Posterior cingulate gyrus (tissue), 11 donors: ENCODE measurements around the gene EFHC2.
"Not testable (repeated sequence)": the region's sequence is repeated elsewhere in the genome, so short reads cannot be mapped to it uniquely, and the experiment has no call there.

Experiments
- DNase-seq, 10 donors: peaks; one replicate each; pipeline versions ENCODE4 v3.0.0 to v3.0.0-alpha.2; 2020 to 2021; ENCODE audit warnings: mixed read lengths in 3 of 10
- intact Hi-C: fragments of 100-400 bp; cut with DNase I; formaldehyde crosslinking; loops from one replicate; pipeline ENCODE4 v1.15.1; 2023

Gene EFHC2

GRCh38 chrX:44235534-44235933 is 107.9 kb downstream of the EFHC2 start:
- no peak for DNase-seq
- intact Hi-C loops, result no loop called here

DNA sequence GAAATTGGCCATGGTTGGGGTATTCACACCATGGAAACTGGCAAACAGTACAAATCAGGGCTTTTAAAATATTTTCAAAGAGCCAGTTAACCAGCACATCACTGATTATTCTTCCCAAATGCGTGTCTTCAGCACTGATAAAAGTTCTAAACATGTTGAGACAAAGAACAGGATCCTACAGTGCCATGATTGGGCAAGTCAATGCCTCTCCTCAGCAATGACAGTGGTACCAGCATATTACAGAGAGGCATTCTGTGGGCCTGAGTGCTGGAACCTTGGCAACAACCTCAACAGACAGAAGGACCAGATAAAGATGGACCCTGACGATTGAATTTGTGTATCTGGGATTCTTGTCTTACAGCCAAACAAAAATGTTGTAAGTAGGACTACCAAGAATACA is 108.9 kb downstream of the EFHC2 start:
- intact Hi-C loops, result no loop called here
- no peak for DNase-seq

DNA sequence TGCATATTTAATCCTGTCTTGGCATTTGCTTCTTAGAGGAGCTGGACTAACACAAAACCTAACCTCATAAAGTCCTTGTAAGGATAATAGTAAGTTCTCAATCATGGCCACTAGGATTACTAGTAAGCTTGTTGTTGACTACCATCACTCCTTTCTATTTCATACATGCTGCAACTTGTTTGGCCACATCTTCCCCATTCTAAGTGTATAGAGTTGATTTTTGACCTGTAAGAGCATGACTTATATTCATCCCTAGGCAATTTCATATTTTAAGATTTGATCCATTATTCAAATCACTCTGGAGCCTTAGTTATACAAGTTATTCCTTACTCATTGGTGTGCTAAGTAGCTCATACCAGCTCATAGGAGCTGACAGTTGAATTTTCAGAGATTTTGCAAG is 109.4 kb downstream of the EFHC2 start:
- no peak for DNase-seq
- intact Hi-C loops, result no loop called here

DNA sequence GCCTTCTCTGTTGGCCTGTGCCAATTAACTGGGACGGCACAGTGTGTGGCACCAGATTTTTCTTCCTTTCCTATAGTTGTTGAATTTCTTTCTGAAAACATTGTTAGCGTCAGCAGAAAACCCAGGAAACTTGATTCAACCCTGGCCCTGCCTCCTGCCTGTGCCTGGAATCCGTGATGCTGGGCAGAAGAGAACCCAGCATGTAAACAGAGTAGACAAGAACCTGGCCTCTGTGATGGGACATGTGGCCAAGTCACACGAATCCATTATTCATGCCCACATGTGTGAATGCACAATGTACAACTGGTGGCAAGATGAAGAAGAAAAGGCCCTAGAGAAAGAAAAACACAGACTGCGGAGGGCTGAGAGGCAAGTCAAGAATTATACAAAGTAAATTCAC is 111.4 kb downstream of the EFHC2 start:
- intact Hi-C loops, result no loop called here
- DNase-seq, result no peak

- intact Hi-C loops, result no loop called here
- DNase-seq, result peak in 1 of 10 donors; percentile 26
Measured at GRCh38 chrX:44228621-44229020, 114.9 kb downstream of the EFHC2 start.

DNA sequence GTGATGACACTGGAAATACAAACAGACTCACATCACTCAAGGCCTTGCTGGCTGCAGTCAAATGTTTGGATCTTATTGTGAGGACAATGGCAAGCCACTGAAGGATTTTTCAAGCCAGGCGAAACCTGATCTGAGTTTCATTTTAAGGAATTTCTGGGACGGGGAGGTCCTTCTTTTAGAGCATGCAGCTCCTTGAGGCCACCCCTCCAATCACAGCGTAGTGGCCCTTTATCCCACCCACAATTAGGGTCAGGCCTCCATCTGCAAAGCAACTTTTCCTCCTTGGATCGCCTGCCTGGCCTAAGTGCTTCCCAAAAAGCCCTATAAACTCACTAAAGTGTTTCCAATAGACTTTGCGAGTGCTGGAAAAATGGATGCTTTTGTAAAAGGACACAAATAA is 115.5 kb downstream of the EFHC2 start:
- DNase-seq, result no peak
- intact Hi-C loops, result no loop called here

GRCh38 chrX:44225667-44226066 is 117.8 kb downstream of the EFHC2 start:
- no peak for DNase-seq
- intact Hi-C loops, result no loop called here

DNA sequence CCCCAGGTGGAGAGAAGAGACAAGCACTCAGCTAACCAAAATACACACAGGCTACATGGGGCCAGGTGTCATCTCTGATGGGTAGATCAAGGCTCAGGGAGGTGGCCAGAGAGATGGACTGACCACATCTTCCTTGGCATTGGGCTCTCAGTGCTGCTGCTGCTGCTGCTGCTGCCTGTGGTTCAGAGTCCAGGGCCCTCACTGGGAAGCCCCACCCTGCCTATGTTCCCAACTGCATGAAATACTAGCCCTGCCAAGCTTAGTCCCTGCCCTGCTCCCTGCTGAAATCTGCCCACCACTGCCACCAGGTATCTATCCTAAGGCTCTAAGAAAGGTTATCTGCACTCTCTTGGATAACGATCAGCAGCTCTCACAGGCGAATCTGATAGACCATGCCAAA is 118.7 kb downstream of the EFHC2 start:
- intact Hi-C loops, result no loop called here
- no peak for DNase-seq

GRCh38 chrX:44223150-44223549 is 120.3 kb downstream of the EFHC2 start:
- intact Hi-C loops, result no loop called here
- DNase-seq, result no peak

GRCh38 chrX:44218465-44218864 is 125.0 kb downstream of the EFHC2 start:
- DNase-seq, result no peak
- intact Hi-C loops, result no loop called here

- intact Hi-C loops, result no loop called here
- DNase-seq, result no peak
Measured at GRCh38 chrX:44216171-44216570, 127.3 kb downstream of the EFHC2 start.

GRCh38 chrX:44203791-44204190 is 139.7 kb downstream of the EFHC2 start:
- intact Hi-C loops, result no loop called here
- no peak for DNase-seq

- intact Hi-C loops, result no loop called here
- DNase-seq, result no peak
Measured at GRCh38 chrX:44202596-44202995, 140.9 kb downstream of the EFHC2 start.

DNA sequence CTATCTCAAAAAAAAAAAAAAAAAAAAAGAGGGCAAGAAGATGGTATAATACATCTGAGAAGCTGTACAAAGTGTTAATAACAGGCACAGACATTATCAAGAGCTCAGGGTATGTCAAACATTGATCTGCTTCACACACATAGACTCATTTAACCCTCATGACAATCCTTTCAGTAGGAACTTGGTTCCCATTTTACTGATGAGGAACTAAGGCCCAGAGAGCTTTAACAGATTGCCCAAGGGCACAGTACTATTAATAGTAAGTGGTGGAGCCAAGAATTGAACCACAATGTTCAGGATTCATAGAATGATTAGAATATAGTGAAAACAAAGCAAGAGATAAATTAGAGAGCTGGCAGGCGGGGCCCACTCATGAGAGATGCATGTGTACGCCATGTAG is 154.4 kb downstream of the EFHC2 start:
- no peak for DNase-seq
- intact Hi-C loops, result no loop called here

DNA sequence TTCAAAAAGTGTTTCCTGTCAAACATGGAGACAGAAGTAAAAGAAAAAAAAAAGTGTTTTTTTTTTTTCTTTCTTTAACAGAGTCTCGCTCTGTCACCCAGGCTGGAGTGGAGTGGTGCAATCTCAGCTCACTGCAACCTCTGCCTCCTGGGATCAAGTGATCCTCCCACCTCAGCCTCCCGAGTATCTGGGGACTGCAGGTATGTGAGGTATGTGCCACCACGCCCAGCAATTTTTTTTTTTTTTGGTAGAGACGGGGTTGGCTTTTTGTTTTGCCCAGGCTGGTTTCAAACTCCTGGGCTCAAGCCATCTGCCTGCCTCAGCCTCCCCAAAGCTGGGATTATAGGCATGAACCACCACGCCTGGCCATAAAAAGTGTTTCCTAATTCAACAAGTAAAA is 155.6 kb downstream of the EFHC2 start:
- intact Hi-C loops, DNase-seq: not testable (repeated sequence)

DNA sequence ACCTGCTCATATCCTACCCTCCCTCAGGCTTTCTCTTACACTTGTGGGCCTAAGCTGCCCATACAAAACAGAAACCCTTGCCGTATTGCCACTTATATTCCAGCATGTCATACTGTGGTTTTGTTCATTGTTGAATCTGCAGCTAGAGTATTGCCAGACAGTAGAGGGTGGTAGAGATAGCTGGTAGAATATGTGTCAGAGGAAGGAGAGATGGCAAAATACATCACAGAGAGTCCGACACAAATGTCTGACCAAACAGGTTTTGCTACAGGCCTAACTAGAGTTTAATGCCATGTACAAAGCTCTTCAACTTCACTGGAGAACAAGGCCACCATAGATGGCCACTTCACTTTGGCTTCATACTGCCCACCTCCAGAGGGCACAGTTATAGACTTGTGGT is 160.1 kb downstream of the EFHC2 start:
- intact Hi-C loops, result no loop called here
- no peak for DNase-seq

DNA sequence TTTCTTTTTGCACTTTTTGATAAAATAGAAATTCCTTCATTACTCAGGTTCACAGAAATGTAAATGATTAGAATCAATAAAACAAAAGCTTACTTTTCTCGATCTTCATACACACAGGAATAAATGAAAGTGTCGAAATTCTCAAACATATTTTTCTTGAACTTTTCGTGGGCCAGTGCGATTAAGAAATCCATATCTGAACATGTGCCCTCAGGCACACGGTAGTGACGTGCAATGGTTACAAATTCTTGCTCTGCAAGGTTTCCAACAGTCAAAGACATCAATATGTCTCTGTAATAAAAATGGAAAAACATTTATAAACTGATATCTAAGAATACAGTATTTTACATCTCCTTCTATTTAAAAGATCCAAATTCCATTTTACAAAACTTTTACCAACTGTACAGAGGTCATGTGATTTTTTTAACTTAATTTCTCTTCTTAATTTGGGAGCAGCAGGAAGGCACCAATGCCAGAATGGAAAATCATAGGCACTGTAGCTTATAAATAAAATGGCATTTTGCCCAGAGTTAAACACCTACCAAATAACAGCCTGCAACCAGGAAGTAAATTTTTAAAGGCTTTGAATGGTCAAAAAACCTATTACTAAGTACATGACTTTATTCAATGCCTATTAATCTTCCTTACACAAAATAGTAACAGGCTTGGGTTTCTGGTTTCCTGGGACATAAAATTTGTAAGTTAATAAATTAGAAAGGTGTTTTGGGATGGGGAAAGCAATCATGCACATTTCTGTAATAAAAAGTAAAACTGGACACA is 165.0 kb downstream of the EFHC2 start:
- intact Hi-C loops, result no loop called here
- DNase-seq, result no peak

DNA sequence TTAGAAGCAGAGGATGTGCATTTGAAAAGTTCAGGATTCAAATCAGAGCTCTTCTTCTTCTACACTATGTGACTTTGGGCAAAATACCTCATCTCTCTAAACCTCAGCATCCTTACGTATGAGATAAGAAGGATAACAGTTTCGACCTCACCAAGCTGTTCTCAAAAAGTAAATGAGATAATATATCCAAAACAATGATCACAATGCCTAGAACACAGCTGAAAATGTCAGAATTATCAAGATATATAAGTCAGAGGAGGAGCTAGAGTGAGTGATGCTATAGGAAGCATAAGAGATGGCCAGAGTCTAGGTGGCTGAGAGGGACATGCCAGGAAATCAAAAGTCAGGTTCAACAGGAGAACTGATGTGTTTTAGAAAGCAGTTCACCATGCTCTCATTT is 168.0 kb downstream of the EFHC2 start:
- no peak for DNase-seq
- intact Hi-C loops, result no loop called here

GRCh38 chrX:44174061-44174460 is 169.4 kb downstream of the EFHC2 start:
- no peak for DNase-seq
- intact Hi-C loops, result no loop called here

DNA sequence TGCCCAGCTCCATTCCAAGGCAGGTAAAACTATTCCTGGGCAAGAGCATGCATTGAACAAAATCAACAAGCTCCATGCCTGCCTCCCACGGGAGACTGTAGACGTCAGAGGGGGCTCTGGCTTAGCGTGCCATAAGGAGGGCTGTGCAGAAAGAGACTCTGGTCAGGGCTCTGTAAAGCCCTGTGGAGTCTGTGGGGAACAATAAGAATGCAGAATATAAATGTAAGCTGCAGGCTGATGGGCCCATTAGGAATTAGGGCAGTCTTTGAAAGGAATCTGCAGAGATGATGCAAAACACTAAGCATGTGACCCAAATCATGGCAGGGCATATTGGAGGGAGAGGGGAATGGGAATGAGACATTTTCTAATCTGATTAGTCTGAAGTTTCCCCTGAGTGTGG is 170.3 kb downstream of the EFHC2 start:
- intact Hi-C loops, result no loop called here
- DNase-seq, result no peak

GRCh38 chrX:44167116-44167515 is 176.4 kb downstream of the EFHC2 start:
- intact Hi-C loops, result no loop called here
- no peak for DNase-seq

- intact Hi-C loops, result no loop called here
Measured at GRCh38 chrX:44162964-44163475, 180.5 kb downstream of the EFHC2 start.

DNA sequence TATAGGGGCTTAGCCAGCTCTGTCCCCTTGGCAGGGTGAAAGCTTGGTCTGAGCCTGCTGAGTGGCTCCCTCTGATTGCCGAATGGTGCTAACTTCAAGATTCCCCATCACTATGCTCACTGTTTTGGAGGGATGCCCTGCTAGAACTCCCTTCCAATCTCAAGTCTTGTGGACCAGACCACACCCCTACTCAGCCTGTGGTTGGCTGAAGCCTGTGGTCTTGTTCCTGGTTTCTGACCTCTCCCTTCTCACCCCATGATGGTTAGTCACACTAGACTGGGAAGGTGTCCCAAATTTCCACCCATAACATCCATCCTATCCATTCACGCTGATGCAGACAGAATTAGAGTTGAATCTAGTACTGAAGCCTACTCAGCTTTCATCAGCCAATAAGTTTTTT is 185.6 kb downstream of the EFHC2 start:
- no peak for DNase-seq
- intact Hi-C loops, result no loop called here

More at GRCh38 chrX:44162964-44163475, 180.5 kb downstream of the EFHC2 start:
- DNase-seq, result no peak
